ENCODE results near the gene TJAP1.
"Not testable (repeated sequence)": the region's sequence is repeated elsewhere in the genome, so short reads cannot be mapped to it uniquely, and the experiment has no call there.

TJAP1 gene

GRCh38 chr6:43532201-43532600 lies 54.8 kb downstream of the TJAP1 start:
- no peak overlapping the region for H3K27ac ChIP-seq (replicated peaks)
- no peaks in the 10 kb centered on the region for H3K27me3 ChIP-seq (ENCODE audit: insufficient read depth, poor library complexity, severe bottlenecking)
- DNase-seq (ENCODE audit: low read depth in 1 of 2, low spot score in 1 of 2): no peak
- TF ChIP-seq SPI1 (IDR thresholded peaks at IDR 0.05; ENCODE audit: borderline replicate concordance, low read depth) (no peak), GABPA (IDR thresholded peaks at IDR 0.05; ENCODE audit: low read depth) (no peak), POLR2AphosphoS5 (IDR thresholded peaks at IDR 0.05; ENCODE audit: low read depth) (no peak)
- TF ChIP-seq, protein P1, sequence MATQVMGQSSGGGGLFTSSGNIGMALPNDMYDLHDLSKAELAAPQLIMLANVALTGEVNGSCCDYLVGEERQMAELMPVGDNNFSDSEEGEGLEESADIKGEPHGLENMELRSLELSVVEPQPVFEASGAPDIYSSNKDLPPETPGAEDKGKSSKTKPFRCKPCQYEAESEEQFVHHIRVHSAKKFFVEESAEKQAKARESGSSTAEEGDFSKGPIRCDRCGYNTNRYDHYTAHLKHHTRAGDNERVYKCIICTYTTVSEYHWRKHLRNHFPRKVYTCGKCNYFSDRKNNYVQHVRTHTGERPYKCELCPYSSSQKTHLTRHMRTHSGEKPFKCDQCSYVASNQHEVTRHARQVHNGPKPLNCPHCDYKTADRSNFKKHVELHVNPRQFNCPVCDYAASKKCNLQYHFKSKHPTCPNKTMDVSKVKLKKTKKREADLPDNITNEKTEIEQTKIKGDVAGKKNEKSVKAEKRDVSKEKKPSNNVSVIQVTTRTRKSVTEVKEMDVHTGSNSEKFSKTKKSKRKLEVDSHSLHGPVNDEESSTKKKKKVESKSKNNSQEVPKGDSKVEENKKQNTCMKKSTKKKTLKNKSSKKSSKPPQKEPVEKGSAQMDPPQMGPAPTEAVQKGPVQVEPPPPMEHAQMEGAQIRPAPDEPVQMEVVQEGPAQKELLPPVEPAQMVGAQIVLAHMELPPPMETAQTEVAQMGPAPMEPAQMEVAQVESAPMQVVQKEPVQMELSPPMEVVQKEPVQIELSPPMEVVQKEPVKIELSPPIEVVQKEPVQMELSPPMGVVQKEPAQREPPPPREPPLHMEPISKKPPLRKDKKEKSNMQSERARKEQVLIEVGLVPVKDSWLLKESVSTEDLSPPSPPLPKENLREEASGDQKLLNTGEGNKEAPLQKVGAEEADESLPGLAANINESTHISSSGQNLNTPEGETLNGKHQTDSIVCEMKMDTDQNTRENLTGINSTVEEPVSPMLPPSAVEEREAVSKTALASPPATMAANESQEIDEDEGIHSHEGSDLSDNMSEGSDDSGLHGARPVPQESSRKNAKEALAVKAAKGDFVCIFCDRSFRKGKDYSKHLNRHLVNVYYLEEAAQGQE (IDR thresholded peaks at IDR 0.05; ENCODE audit: insufficient replicate concordance, low read depth): no peak
- TF ChIP-seq, protein P2, sequence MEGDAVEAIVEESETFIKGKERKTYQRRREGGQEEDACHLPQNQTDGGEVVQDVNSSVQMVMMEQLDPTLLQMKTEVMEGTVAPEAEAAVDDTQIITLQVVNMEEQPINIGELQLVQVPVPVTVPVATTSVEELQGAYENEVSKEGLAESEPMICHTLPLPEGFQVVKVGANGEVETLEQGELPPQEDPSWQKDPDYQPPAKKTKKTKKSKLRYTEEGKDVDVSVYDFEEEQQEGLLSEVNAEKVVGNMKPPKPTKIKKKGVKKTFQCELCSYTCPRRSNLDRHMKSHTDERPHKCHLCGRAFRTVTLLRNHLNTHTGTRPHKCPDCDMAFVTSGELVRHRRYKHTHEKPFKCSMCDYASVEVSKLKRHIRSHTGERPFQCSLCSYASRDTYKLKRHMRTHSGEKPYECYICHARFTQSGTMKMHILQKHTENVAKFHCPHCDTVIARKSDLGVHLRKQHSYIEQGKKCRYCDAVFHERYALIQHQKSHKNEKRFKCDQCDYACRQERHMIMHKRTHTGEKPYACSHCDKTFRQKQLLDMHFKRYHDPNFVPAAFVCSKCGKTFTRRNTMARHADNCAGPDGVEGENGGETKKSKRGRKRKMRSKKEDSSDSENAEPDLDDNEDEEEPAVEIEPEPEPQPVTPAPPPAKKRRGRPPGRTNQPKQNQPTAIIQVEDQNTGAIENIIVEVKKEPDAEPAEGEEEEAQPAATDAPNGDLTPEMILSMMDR (IDR thresholded peaks at IDR 0.05; ENCODE audit: insufficient read depth, low read length): no peak
- H3K4me3 ChIP-seq (replicated peaks; ENCODE audit: insufficient read depth, low read length): no peak overlapping the region

- not testable (repeated sequence) for H3K4me3 ChIP-seq (replicated peaks; ENCODE audit: insufficient read depth, low read length); H3K27me3 ChIP-seq (ENCODE audit: insufficient read depth, poor library complexity, severe bottlenecking); DNase-seq (ENCODE audit: low read depth in 1 of 2, low spot score in 1 of 2); H3K27ac ChIP-seq (replicated peaks)
Observed at GRCh38 chr6:43538986-43539385, 61.6 kb downstream of the TJAP1 start.

DNA sequence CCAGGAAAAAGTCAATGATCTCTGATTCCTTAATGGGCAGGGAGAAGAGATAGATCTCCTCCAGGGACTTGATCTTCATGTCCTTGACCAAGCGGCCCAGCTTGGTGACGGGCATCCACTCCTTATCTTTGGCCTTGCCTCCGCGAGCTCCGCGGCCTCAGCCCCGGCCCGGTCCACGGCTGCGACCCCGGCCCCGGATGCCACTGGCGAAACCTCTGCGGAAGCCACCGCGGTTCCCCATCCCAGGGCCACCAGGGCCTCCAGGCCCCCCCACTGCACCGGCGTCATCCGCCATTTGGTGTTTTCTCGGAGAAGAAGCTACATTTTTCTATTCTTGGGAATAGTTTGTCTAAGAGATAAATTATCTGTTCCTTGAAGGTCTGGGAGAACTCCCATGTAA lies 62.0 kb downstream of the TJAP1 start:
- not testable (repeated sequence) for H3K27ac ChIP-seq (replicated peaks); DNase-seq (ENCODE audit: low read depth in 1 of 2, low spot score in 1 of 2)

GRCh38 chr6:43540507-43540906 lies 63.1 kb downstream of the TJAP1 start:
- no peak for DNase-seq (ENCODE audit: low read depth in 1 of 2, low spot score in 1 of 2)
- no peak overlapping the region for H3K4me3 ChIP-seq (replicated peaks; ENCODE audit: insufficient read depth, low read length)
- no peak for TF ChIP-seq GABPA (IDR thresholded peaks at IDR 0.05; ENCODE audit: low read depth)
- no peak overlapping the region for H3K27ac ChIP-seq (replicated peaks)
- no peaks in the 10 kb centered on the region for H3K27me3 ChIP-seq (ENCODE audit: insufficient read depth, poor library complexity, severe bottlenecking)

More for the DNA sequence above, 62.0 kb downstream of the TJAP1 start:
- not testable (repeated sequence) for H3K4me3 ChIP-seq (replicated peaks; ENCODE audit: insufficient read depth, low read length); H3K27me3 ChIP-seq (ENCODE audit: insufficient read depth, poor library complexity, severe bottlenecking)

DNA sequence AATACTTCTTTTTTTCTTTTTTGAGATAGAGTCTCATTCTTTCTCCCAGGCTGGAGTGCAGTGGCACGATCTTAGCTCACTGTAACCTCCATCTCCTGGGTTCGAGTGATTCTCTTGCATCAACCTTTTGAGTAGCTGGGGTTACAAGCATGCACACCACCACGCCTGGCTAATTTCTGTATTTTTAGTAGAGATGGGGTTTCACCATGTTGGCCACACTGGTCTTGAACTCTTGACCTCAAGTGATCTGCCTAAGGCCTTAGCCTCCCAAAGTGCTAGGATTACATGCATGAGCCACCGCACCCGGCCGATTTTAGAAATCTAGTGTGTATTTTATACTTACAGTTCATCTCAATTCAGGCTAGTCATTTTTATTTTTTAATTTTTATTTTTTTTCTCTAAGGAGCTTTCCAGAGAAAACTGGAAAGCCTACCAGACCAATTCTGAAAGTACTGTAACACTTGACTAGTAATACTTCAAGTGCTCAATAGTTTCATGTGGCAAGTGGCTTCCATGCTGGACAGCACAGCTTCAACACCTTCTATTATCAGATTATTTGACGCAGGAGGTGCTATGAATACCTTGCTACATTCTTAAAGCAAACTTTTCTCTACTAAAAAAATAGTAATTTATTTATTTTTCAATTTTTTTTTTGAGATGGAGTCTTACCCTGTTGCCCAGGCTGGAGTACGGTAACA lies 64.6 kb downstream of the TJAP1 start:
- Histone ChIP-seq H3K4me3 (replicated peaks; ENCODE audit: insufficient read depth, low read length) (no peak overlapping the region), H3K27me3 (ENCODE audit: insufficient read depth, poor library complexity, severe bottlenecking) (no peaks in the 10 kb centered on the region), H3K27ac (replicated peaks) (no peak overlapping the region)
- no peak for TF ChIP-seq GABPA (IDR thresholded peaks at IDR 0.05; ENCODE audit: low read depth)
- no peak for TF ChIP-seq POLR2AphosphoS5 (IDR thresholded peaks at IDR 0.05; ENCODE audit: low read depth)
- TF ChIP-seq, protein P2 (IDR thresholded peaks at IDR 0.05; ENCODE audit: insufficient read depth, low read length): no peak
- no peak for TF ChIP-seq SPI1 (IDR thresholded peaks at IDR 0.05; ENCODE audit: borderline replicate concordance, low read depth)
- TF ChIP-seq, protein P1 (IDR thresholded peaks at IDR 0.05; ENCODE audit: insufficient replicate concordance, low read depth): no peak
- no peak for DNase-seq (ENCODE audit: low read depth in 1 of 2, low spot score in 1 of 2)

Measured in HL-60 (cell line).